ENCODE data around the gene SIN3A.

DNA sequence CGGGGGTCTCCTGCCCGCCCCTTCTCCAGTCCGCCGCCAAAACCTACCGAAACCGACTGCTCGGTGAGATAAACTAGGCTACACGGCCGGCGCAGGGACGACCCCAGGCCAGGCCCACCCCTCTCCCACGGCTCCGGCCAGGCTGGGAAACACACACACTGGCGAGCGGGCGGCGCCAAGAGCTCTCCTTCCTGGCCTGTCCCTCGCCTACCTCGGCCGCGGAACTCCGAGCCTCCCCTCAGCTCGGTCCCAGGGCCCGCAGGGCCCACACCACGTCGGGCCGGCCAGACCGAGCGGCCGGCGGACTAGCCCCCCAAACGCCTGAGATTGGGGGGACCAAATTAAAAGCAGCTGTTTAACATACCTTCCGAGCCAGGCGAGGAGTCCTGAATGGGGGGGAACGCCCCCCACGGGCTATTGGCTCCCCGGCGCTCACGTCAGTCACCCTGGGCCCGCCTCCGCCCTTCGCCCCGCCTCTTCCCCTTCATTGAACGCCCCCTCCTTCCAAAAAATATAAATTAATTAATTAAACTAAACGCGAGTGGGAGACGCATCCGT, 4.0 kb upstream of the SIN3A start:
- TF ChIP-seq, protein P1, sequence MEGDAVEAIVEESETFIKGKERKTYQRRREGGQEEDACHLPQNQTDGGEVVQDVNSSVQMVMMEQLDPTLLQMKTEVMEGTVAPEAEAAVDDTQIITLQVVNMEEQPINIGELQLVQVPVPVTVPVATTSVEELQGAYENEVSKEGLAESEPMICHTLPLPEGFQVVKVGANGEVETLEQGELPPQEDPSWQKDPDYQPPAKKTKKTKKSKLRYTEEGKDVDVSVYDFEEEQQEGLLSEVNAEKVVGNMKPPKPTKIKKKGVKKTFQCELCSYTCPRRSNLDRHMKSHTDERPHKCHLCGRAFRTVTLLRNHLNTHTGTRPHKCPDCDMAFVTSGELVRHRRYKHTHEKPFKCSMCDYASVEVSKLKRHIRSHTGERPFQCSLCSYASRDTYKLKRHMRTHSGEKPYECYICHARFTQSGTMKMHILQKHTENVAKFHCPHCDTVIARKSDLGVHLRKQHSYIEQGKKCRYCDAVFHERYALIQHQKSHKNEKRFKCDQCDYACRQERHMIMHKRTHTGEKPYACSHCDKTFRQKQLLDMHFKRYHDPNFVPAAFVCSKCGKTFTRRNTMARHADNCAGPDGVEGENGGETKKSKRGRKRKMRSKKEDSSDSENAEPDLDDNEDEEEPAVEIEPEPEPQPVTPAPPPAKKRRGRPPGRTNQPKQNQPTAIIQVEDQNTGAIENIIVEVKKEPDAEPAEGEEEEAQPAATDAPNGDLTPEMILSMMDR (conservative IDR thresholded peaks at IDR 0.05; ENCODE audit: low read length): no peak
- no peak for TF ChIP-seq EZH2phosphoT487 (IDR thresholded peaks at IDR 0.05; ENCODE audit: borderline replicate concordance, low read depth, low read length)

Measured in OCI-LY7 (cell line).